HepG2 (cell line): Measurements from ENCODE around the gene RBM23. TPM values are rescaled to one million over a fixed set of nuclear protein-coding genes. Genes with fewer than 3 reads are reported as not detected.

Experiments
- CREB1 ChIP-seq, 2 experiments: fragments of 450-650 bp in 1 of 2; IDR thresholded peaks; 2 replicates each; pipeline ENCODE4 v1.6.1; 2016 to 2017; ENCODE audit warnings: control low read depth in 1 of 2, mild to moderate bottlenecking in 1 of 2, missing compliant biosample characterization in 1 of 2, missing genetic modification characterization in 1 of 2
- ISL2 ChIP-seq: sonication (generic); formaldehyde crosslinking; IDR thresholded peaks from 2 replicates; pipeline ENCODE4 v1.5.0; 2020; ENCODE audit warnings: missing genetic modification reagents
- JDP2 ChIP-seq: sonication (generic); formaldehyde crosslinking; IDR thresholded peaks from 2 replicates; pipeline ENCODE4 v1.8.1; 2022; ENCODE audit warnings: missing genetic modification reagents, borderline replicate concordance
- MAX ChIP-seq: IDR thresholded peaks from 2 replicates; pipeline ENCODE4 v1.6.1; 2012; ENCODE audit warnings: inconsistent platforms
- NCOA1 ChIP-seq: sonication (generic); formaldehyde crosslinking; IDR thresholded peaks from 2 replicates; pipeline ENCODE4 v1.9.0; 2021; ENCODE audit warnings: missing genetic modification reagents
- SNRNP70 ChIP-seq: fragments of 200-400 bp; formaldehyde crosslinking; IDR thresholded peaks from 2 replicates; pipeline ENCODE4 v1.6.1; 2017; ENCODE audit warnings: mild to moderate bottlenecking, low read depth, low read length, moderate library complexity
- SOX5 ChIP-seq: IDR thresholded peaks from 2 replicates; pipeline ENCODE4 v1.6.1; 2016; ENCODE audit warnings: borderline replicate concordance
- TFE3 ChIP-seq: IDR thresholded peaks from 2 replicates; pipeline ENCODE4 v1.6.1; 2016
- ZFP36L2 ChIP-seq: sonication (generic); formaldehyde crosslinking; IDR thresholded peaks from 2 replicates; pipeline ENCODE4 v1.4.0; 2020; ENCODE audit warnings: missing genetic modification reagents
- ZMYM3 ChIP-seq: sonication (generic); formaldehyde crosslinking; IDR thresholded peaks from 2 replicates; pipeline ENCODE4 v1.5.1; 2020; ENCODE audit warnings: mild to moderate bottlenecking, missing genetic modification reagents
- ZNF24 ChIP-seq: fragments of 450-650 bp; IDR thresholded peaks from 2 replicates; pipeline ENCODE4 v1.6.1; 2017; ENCODE audit warnings: antibody characterized with exemption, mild to moderate bottlenecking
- ZNF253 ChIP-seq: sonication (generic); formaldehyde crosslinking; IDR thresholded peaks from 2 replicates; pipeline ENCODE4 v1.8.0; 2022; ENCODE audit warnings: mild to moderate bottlenecking, missing genetic modification reagents, borderline replicate concordance
- ZNF281 ChIP-seq: sonication (generic); formaldehyde crosslinking; IDR thresholded peaks from 2 replicates; pipeline ENCODE4 v1.4.0; 2020; ENCODE audit warnings: missing genetic modification reagents, borderline replicate concordance
- ZNF768 ChIP-seq: sonication (generic); formaldehyde crosslinking; IDR thresholded peaks from 2 replicates; pipeline ENCODE4 v1.4.0; 2020; ENCODE audit warnings: missing genetic modification reagents
- ZNF891 ChIP-seq: sonication (generic); formaldehyde crosslinking; IDR thresholded peaks from 2 replicates; pipeline ENCODE4 v1.5.0; 2020; ENCODE audit warnings: mild to moderate bottlenecking, missing genetic modification reagents
- polyA plus RNA-seq, 8 experiments: library from polyadenylated mRNA; depleted of rRNA in 3 of 8; stranded (reverse) in 7 of 8; unstranded in 1 of 8; fragments of >200 nt; fragmentation: Illumina TruSeq in 4 of 8; extraction: Trizol in 4 of 8; gene quantifications; 2 replicates each; pipeline versions ENCODE4 v1.2.1 to v1.2.3, GENCODE V29; 2011 to 2016; ENCODE audit warnings: low read depth in 4 of 8, missing spikeins in 1 of 8, mixed read lengths in 1 of 8; ENCODE audit not compliant: insufficient read depth in 1 of 8
- total RNA-seq, 5 experiments: library from RNA; depleted of rRNA; stranded (reverse); fragments of >200 nt; fragmentation: Illumina TruSeq; extraction: Trizol; gene quantifications; 2 replicates each; pipeline ENCODE4 v1.2.3, GENCODE V29; 2016; ENCODE audit warnings: low read depth in 1 of 5
- TF ChIP-seq, protein P1 (sequence below): sonication (generic); formaldehyde crosslinking; IDR thresholded peaks from 2 replicates; pipeline ENCODE4 v1.9.0; 2022; ENCODE audit warnings: low read depth, missing genetic modification reagents
- TF ChIP-seq, protein P2 (sequence below): sonication (generic); formaldehyde crosslinking; IDR thresholded peaks from 2 replicates; pipeline ENCODE4 v1.5.1; 2020; ENCODE audit warnings: mild to moderate bottlenecking, missing genetic modification reagents, moderate library complexity

The RBM23 gene
- total and polyA plus RNA-seq, 2 of the 13 experiments (the other 11 are each of a cell fraction or from before 2014, with no cell fraction given): 1.5 to 2.1 TPM

DNA sequence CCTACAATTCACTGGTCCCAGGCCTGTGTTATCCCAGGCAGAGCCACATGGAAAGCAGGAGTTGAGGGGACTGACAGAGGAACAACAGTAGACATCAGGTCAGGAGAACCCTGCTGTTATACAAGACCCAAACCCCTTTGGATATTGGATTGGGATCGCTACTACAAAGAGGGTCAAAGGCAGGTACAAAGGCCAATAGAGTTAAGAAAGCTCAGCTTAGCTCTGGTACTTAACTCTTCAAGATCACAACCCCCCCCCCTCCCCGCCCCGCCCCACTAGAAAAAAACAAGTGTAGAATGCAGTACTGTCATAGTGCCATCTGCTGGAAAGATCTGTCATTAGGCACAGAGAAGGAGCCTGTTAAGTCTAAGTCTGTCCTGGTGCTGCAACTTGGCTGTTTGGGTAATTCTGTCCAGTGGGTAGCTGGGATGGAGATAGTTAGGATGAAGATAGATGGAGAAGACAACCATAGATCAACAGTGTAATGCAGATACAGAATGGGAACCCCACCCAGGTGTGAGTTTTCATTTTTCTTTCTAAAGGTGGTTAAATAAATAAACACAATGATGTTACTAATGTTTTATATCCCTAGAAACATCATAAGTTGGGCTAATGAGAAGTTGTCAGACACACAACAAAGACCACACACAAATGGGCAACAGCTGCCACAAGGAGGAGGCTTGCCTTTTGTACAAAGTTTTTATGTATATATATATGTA, 18.7 kb downstream of the RBM23 start (continued):
- TF ChIP-seq, protein P1, sequence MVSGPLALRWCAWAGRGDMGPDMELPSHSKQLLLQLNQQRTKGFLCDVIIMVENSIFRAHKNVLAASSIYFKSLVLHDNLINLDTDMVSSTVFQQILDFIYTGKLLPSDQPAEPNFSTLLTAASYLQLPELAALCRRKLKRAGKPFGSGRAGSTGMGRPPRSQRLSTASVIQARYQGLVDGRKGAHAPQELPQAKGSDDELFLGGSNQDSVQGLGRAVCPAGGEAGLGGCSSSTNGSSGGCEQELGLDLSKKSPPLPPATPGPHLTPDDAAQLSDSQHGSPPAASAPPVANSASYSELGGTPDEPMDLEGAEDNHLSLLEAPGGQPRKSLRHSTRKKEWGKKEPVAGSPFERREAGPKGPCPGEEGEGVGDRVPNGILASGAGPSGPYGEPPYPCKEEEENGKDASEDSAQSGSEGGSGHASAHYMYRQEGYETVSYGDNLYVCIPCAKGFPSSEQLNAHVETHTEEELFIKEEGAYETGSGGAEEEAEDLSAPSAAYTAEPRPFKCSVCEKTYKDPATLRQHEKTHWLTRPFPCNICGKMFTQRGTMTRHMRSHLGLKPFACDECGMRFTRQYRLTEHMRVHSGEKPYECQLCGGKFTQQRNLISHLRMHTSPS (CRISPR knock-in tag): no peak
- no peak for TF ChIP-seq JDP2
- 0 out of 2 replicates have a peak, but pooled peaks have one; percentile 27 for TF ChIP-seq ZNF24
- TF ChIP-seq ISL2: no peak
- 0 out of 2 replicates have a peak, but pooled peaks have one; percentile 16 for TF ChIP-seq TFE3 (CRISPR knock-in tag)
- TF ChIP-seq ZNF891 (CRISPR knock-in tag): no peak
- no peak for TF ChIP-seq MAX
- no peak for TF ChIP-seq ZMYM3 (CRISPR knock-in tag)
- TF ChIP-seq ZNF253 (CRISPR knock-in tag): no peak
- TF ChIP-seq ZNF281 (CRISPR knock-in tag): no peak
- TF ChIP-seq CREB1 (IDR thresholded peaks at IDR 0.05): no peak
- TF ChIP-seq CREB1 (CRISPR knock-in tag; IDR thresholded peaks at IDR 0.05): no peak
- no peak for TF ChIP-seq NCOA1 (CRISPR knock-in tag)
- 0 out of 2 replicates have a peak, but pooled peaks have one; percentile 44 for TF ChIP-seq SOX5
- no peak for TF ChIP-seq ZNF768 (CRISPR knock-in tag)
- no peak for TF ChIP-seq ZFP36L2
- TF ChIP-seq, protein P2, sequence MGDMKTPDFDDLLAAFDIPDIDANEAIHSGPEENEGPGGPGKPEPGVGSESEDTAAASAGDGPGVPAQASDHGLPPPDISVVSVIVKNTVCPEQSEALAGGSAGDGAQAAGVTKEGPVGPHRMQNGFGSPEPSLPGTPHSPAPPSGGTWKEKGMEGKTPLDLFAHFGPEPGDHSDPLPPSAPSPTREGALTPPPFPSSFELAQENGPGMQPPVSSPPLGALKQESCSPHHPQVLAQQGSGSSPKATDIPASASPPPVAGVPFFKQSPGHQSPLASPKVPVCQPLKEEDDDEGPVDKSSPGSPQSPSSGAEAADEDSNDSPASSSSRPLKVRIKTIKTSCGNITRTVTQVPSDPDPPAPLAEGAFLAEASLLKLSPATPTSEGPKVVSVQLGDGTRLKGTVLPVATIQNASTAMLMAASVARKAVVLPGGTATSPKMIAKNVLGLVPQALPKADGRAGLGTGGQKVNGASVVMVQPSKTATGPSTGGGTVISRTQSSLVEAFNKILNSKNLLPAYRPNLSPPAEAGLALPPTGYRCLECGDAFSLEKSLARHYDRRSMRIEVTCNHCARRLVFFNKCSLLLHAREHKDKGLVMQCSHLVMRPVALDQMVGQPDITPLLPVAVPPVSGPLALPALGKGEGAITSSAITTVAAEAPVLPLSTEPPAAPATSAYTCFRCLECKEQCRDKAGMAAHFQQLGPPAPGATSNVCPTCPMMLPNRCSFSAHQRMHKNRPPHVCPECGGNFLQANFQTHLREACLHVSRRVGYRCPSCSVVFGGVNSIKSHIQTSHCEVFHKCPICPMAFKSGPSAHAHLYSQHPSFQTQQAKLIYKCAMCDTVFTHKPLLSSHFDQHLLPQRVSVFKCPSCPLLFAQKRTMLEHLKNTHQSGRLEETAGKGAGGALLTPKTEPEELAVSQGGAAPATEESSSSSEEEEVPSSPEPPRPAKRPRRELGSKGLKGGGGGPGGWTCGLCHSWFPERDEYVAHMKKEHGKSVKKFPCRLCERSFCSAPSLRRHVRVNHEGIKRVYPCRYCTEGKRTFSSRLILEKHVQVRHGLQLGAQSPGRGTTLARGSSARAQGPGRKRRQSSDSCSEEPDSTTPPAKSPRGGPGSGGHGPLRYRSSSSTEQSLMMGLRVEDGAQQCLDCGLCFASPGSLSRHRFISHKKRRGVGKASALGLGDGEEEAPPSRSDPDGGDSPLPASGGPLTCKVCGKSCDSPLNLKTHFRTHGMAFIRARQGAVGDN (CRISPR knock-in tag): no peak
- no peak for TF ChIP-seq SNRNP70
